PFSK-1 (cell line): Measurements from ENCODE around the gene KLHL8.

ENCODE experiments used
- FOXP2 ChIP-seq: optimal IDR thresholded peaks from 2 replicates; pipeline ENCODE3; 2011; ENCODE audit warnings: borderline replicate concordance, control low read depth, inconsistent platforms; ENCODE audit not compliant: insufficient read depth; ENCODE audit errors: extremely low read length, extremely low read depth
- POLR2AphosphoS5 ChIP-seq: IDR thresholded peaks from 2 replicates; pipeline ENCODE4 v1.6.1; 2012; ENCODE audit warnings: low read depth, mild to moderate bottlenecking, control low read depth, low read length, moderate library complexity
- REST ChIP-seq, 2 experiments: IDR thresholded peaks; 2 replicates each; pipeline versions ENCODE4 v1.6.1 to v1.8.0; 2011 to 2012; ENCODE audit warnings: low read depth in 2 of 2, low read length in 2 of 2, control low read depth in 1 of 2, inconsistent platforms in 1 of 2, mild to moderate bottlenecking in 1 of 2, moderate library complexity in 1 of 2; ENCODE audit not compliant: insufficient read depth in 1 of 2
- SIN3A ChIP-seq: IDR thresholded peaks from 2 replicates; pipeline ENCODE4 v1.6.1; 2012; ENCODE audit warnings: mild to moderate bottlenecking, low read length, moderate library complexity, borderline replicate concordance; ENCODE audit not compliant: insufficient read depth
- TAF1 ChIP-seq: IDR thresholded peaks from 2 replicates; pipeline ENCODE4 v1.6.1; 2012; ENCODE audit warnings: low read length, control low read depth, borderline replicate concordance; ENCODE audit not compliant: insufficient read depth

Gene KLHL8

GRCh38 chr4:87121341-87122065 is 98.9 kb downstream of the KLHL8 start:
- TF ChIP-seq SIN3A, result no peak
- no peak for TF ChIP-seq POLR2AphosphoS5
- no peak for TF ChIP-seq FOXP2
- no peak for TF ChIP-seq REST (IDR thresholded peaks at IDR 0.05; ENCODE audit: insufficient read depth in 1 of 2, low read depth in 2 of 2, low read length in 2 of 2)
- TF ChIP-seq TAF1, result no peak

GRCh38 chr4:87120411-87121162 is 99.8 kb downstream of the KLHL8 start:
- TF ChIP-seq TAF1 (no peak), FOXP2 (no peak), POLR2AphosphoS5 (no peak), REST (IDR thresholded peaks at IDR 0.05; ENCODE audit: insufficient read depth in 1 of 2, low read depth in 2 of 2, low read length in 2 of 2) (no peak), SIN3A (no peak)

- TF ChIP-seq REST (IDR thresholded peaks at IDR 0.05; ENCODE audit: insufficient read depth in 1 of 2, low read depth in 2 of 2, low read length in 2 of 2) (no peak), TAF1 (no peak), FOXP2 (no peak), POLR2AphosphoS5 (no peak), SIN3A (no peak)
Measured at GRCh38 chr4:87120010-87120409, 100.4 kb downstream of the KLHL8 start.

- TF ChIP-seq TAF1 (no peak), FOXP2 (no peak), POLR2AphosphoS5 (no peak), SIN3A (no peak), REST (IDR thresholded peaks at IDR 0.05; ENCODE audit: insufficient read depth in 1 of 2, low read depth in 2 of 2, low read length in 2 of 2) (no peak)
Measured at GRCh38 chr4:87118826-87119225, 101.6 kb downstream of the KLHL8 start.

- no peak for TF ChIP-seq REST (IDR thresholded peaks at IDR 0.05; ENCODE audit: insufficient read depth in 1 of 2, low read depth in 2 of 2, low read length in 2 of 2)
- no peak for TF ChIP-seq SIN3A
- no peak for TF ChIP-seq FOXP2
- no peak for TF ChIP-seq TAF1
Measured at GRCh38 chr4:87118421-87118820, 102.0 kb downstream of the KLHL8 start.
